H1 (cell line): ENCODE data around the gene A2ML1. TPM values are rescaled to one million over a fixed set of nuclear protein-coding genes. Genes with fewer than 3 reads are reported as not detected.

Experiments used
- ASH2L ChIP-seq: fragments of 200-600, 300-600 bp; sonication (generic); IDR thresholded peaks from one replicate; pipeline ENCODE4 v1.7.1; 2017; ENCODE audit warnings: low read length
- CREB1 ChIP-seq: IDR thresholded peaks from 2 replicates; pipeline ENCODE4 v1.6.1; 2012; ENCODE audit warnings: inconsistent platforms
- NRF1 ChIP-seq: IDR thresholded peaks from 2 replicates; pipeline ENCODE4 v1.6.1; 2011; ENCODE audit warnings: mild to moderate bottlenecking, low read depth, low read length, improper control_type of control experiment
- POLR2A ChIP-seq, 2 experiments: IDR thresholded peaks; 1 replicate in 1 of 2; 2 replicates in 1 of 2; pipeline ENCODE4 v1.6.1; 2011; ENCODE audit warnings: low read depth in 2 of 2, low read length in 2 of 2, mild to moderate bottlenecking in 2 of 2; ENCODE audit errors: control extremely low read depth in 1 of 2
- polyA plus RNA-seq, 7 experiments: library from polyadenylated mRNA; depleted of rRNA in 3 of 7; stranded (reverse) in 5 of 7; unstranded in 2 of 7; fragments of >200 nt in 5 of 7; fragments of 200-250 nt in 2 of 7; gene quantifications; 1 replicate in 5 of 7; 2 replicates in 1 of 7; 4 replicates in 1 of 7; pipeline versions ENCODE4 v1.2.1 to v1.2.3, GENCODE V29; 2011 to 2013; ENCODE audit warnings: missing spikeins in 2 of 7, mixed read lengths in 2 of 7
- total RNA-seq: library from RNA; stranded (reverse); fragmentation: NEBNext Ultra II Directional; extraction: Animal tissue kit (Norgen Biotek cat#: 25700); gene quantifications from 2 replicates; pipeline ENCODE4 v1.2.1, GENCODE V29; 2021

Gene A2ML1
- total and polyA plus RNA-seq, 2 of the 8 experiments (the other 6 are each of a cell fraction or from before 2014, with no cell fraction given) = 10.2 to 10.3 TPM

GRCh38 chr12:8781381-8782127 lies 40.9 kb upstream of the A2ML1 start (continued):
- TF ChIP-seq NRF1 = no peak
- TF ChIP-seq CREB1 = no peak
- no peak for TF ChIP-seq ASH2L
- TF ChIP-seq POLR2A (IDR thresholded peaks at IDR 0.05; ENCODE audit: control extremely low read depth in 1 of 2, low read depth in 2 of 2, low read length in 2 of 2) = no peak
